AG09319 (cell line): ENCODE results near the gene CGGBP1.
"Not testable (repeated sequence)": the region's sequence is repeated elsewhere in the genome, so short reads cannot be mapped to it uniquely, and the experiment has no call there.

Source experiments
- DNase-seq: peaks from one replicate; pipeline ENCODE4 v3.0.0-alpha.2; 2010; ENCODE audit warnings: low read depth; ENCODE audit errors: extremely low read depth
- TF ChIP-seq, protein P1 (sequence below): IDR thresholded peaks from 2 replicates; pipeline ENCODE4 v1.5.1; 2011; ENCODE audit warnings: low read depth, mild to moderate bottlenecking, inconsistent platforms, low read length, moderate library complexity

Gene CGGBP1

DNA sequence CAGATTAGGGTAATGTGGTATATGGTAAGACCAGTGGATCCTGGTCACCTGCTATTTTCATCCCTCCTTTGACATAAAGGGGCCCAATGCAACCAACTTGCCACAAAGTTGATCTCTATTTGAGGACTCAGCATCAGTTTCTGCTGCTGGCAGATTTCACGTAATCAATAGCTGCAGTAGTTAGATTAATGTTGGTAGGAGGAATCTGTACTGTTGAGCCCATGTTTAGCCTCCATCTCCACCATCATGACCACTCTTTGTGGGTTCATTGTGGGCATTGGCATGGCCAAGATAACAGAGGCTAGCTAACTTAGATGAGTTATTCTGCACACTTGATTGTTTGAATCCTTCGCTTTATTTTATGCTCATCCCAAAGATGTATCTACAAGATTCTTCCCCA, 29.9 kb downstream of the CGGBP1 start:
- DNase-seq = no peak
- TF ChIP-seq, protein P1, sequence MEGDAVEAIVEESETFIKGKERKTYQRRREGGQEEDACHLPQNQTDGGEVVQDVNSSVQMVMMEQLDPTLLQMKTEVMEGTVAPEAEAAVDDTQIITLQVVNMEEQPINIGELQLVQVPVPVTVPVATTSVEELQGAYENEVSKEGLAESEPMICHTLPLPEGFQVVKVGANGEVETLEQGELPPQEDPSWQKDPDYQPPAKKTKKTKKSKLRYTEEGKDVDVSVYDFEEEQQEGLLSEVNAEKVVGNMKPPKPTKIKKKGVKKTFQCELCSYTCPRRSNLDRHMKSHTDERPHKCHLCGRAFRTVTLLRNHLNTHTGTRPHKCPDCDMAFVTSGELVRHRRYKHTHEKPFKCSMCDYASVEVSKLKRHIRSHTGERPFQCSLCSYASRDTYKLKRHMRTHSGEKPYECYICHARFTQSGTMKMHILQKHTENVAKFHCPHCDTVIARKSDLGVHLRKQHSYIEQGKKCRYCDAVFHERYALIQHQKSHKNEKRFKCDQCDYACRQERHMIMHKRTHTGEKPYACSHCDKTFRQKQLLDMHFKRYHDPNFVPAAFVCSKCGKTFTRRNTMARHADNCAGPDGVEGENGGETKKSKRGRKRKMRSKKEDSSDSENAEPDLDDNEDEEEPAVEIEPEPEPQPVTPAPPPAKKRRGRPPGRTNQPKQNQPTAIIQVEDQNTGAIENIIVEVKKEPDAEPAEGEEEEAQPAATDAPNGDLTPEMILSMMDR = no peak

DNA sequence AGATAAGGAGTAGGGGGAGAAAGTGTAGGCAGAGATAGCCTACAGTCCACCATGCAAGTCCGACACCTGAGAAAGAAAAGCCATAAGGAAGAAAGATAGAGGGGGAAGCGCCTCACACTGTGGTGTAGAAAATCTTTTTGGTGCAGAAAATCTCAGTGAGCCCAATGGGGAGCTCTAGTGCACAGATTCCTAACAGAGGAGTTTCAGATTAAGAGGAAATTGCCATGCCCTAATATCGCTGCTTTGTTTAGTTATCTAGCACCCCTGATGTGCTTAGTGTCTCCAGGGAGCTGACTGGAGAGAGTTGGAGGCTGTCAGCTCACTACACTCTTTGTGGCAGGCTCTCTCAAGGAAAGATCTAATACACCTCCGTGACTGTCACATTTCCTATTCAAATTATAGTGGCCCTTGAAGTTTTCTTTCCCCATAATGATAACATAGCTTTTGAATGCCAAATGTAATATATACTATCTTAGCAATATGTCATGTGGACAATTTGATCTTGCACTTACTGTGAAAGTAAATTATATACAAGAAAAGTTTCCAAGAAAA, 33.7 kb downstream of the CGGBP1 start:
- DNase-seq = no peak
- TF ChIP-seq, protein P1 = no peak

DNA sequence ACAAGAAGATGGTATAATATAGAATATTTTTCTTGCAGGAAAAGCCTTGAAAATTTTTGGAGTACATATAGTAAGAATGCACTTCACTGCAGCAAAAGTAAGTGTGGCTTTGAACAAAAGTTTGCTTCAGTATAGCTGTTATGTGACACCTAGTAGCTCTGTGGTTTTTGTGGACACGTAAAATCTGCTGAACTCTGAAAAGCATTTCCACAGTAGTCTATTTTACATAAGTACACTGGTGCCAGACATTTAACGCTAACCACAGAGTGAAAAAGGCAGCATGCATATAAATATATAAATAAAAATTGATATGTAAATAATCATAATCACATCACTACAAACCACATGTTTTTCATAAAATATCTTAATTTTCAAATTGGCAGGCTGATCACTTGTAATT, 39.8 kb downstream of the CGGBP1 start:
- no peak for DNase-seq
- TF ChIP-seq, protein P1 = no peak

DNA sequence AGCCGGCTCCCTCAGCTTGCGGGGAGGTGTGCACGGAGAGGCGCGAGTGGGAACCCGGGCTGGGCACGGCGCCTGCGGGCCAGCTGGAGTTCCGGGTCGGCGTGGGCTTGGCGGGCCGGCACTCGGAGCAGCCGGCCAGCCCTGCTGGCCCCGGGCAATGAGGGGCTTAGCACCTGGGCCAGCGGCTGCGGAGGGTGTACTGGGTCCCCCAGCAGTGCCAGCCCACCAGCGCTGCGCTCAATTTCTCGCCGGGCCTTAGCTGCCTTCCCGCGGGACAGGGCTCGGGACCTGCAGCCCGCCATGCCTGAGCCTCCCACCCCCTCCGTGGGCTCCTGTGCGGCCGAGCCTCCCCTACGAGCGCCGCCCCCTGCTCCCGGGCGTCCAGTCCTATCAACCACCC, 43.1 kb downstream of the CGGBP1 start:
- not testable (repeated sequence) for DNase-seq

DNA sequence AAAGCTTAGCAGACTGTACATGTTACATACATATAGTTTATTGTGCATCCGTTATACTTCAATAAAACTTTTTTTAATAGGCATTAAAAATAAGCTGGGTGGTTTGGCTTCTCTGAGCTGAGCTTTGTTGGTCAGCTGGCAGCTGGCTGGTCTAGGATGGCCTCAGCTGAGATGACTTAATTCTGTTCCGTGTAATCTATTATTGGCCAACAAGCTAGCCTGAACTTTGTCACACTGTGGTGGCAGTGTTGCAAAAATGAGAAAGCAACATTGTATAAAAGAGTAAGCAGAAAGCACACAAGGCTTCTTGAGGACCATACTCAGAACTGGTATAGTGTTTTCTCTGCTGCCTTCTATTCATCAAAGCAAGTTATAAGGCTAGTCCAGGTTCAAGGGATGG, 45.2 kb downstream of the CGGBP1 start:
- TF ChIP-seq, protein P1 = no peak
- no peak for DNase-seq

DNA sequence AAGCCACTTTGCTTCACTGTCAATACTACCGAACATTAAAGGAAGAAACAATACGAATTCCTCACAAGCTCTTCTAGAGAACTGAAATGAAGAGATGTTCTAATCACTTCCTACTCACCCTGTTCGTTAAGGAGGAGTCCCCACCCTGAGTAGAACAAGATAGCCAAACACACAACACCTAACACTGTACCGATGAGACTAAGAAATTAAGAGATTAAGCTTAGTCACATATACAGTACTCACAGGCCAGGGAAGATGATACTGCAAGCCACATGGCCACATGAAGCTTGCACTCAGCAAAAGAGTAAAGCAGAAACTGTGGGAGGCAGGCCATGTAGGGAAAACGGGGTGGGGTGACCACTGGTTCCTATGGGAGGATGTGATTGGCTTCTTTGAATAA, 48.0 kb downstream of the CGGBP1 start:
- TF ChIP-seq, protein P1 = no peak
- no peak for DNase-seq

DNA sequence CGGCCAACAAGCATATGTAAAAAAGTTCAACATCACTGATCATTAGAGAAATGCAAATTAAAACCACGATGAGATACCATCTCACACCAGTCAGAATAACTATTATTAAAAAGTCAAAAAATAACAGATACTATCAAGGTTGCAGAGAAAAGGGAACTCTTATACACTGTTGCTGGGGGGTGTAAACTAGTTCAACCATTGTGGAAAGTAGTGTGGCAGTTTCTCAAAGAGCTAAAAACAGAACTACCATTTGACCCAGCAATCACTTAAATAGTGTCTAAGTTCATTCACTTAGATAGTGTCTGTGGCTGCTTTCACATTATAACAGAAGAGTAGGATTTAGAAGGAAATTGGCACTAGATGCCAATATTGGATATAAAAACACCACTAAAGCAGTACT, 49.7 kb downstream of the CGGBP1 start:
- TF ChIP-seq, protein P1 = no peak
- no peak for DNase-seq

DNA sequence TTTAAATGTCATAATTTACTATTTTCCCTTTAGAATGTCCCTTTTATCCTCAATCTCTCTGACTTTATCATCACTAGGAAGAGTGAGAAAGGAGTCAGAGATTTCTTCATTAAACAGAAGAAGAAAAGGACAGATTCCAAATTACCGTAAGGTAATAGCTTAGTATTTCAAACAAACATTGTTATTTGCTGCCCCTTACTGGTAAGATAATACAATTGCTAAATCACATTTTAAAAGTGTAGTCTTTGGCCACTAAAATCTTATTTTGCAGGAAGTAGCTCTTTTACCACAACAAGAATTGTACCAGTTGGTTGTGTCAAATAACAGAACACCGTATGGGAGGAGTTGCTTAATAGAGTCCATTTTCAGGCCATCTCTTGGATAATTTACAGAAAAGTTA, 53.7 kb downstream of the CGGBP1 start:
- DNase-seq = no peak
- TF ChIP-seq, protein P1 = peak; percentile 29
